Parathyroid adenoma (tissue), 2 donors: ENCODE results near the gene FETUB.
"Not testable (repeated sequence)": the region's sequence is repeated elsewhere in the genome, so short reads cannot be mapped to it uniquely, and the experiment has no call there.

Source experiments
- H2AFZ ChIP-seq: fragments of 300-600 bp; sonication (generic); one replicate; pipeline ENCODE4 v1.7.0; 2017; ENCODE audit warnings: antibody characterized with exemption, mild to moderate bottlenecking
- H3K27ac ChIP-seq: fragments of 300-600 bp; sonication (generic); one replicate; pipeline ENCODE4 v1.7.0; 2017
- H3K27me3 ChIP-seq: fragments of 300-600 bp; sonication (generic); one replicate; pipeline ENCODE4 v1.7.0; 2017; ENCODE audit warnings: low read length; ENCODE audit not compliant: control insufficient read depth, insufficient read depth
- H3K36me3 ChIP-seq: fragments of 300-600 bp; sonication (generic); one replicate; pipeline ENCODE4 v1.7.0; 2017; ENCODE audit warnings: low read length; ENCODE audit not compliant: control insufficient read depth, insufficient read depth
- H3K4me1 ChIP-seq: fragments of 300-600 bp; sonication (generic); one replicate; pipeline ENCODE4 v1.7.0; 2017; ENCODE audit warnings: control low read depth
- H3K4me2 ChIP-seq: fragments of 300-600 bp; sonication (generic); one replicate; pipeline ENCODE4 v1.7.0; 2017; ENCODE audit warnings: low read length
- H3K4me3 ChIP-seq: fragments of 300-600 bp; sonication (generic); one replicate; pipeline ENCODE4 v1.7.0; 2017; ENCODE audit warnings: low read depth, low read length
- H3K79me2 ChIP-seq: fragments of 300-600 bp; sonication (generic); one replicate; pipeline ENCODE4 v1.7.0; 2017; ENCODE audit warnings: control low read depth
- H3K9ac ChIP-seq: fragments of 300-600 bp; sonication (generic); one replicate; pipeline ENCODE4 v1.7.0; 2017; ENCODE audit warnings: mild to moderate bottlenecking
- H3K9me3 ChIP-seq: fragments of 300-600 bp; sonication (generic); one replicate; pipeline ENCODE4 v1.7.0; 2017; ENCODE audit warnings: low read length; ENCODE audit not compliant: control insufficient read depth
- TF ChIP-seq, protein P1 (sequence below): fragments of 300-600 bp; sonication (generic); IDR thresholded peaks from one replicate; pipeline ENCODE4 v1.7.0; 2017; ENCODE audit warnings: antibody characterized with exemption, mild to moderate bottlenecking
- donor health status: primary hyperparathyroidism.

Gene FETUB

DNA sequence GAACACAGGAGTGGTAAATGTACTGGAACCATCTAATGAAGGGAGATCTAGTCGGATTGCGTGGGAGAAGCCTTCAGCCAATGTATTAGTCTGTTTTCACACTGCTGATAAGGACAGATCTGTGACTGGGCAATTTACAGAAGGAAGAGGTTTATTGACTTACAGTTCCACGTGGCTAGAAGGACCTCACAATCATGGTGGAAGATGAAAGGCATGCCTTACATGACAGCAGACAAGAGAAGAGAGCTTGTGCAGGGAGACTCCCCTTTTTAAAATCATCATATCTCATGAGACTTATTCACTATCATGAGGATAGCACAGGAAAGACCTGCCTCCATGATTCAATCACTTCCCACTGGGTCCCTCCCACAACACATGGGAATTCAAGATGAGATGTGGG is 42.6 kb downstream of the FETUB start:
- no peak overlapping the region for H3K4me2 ChIP-seq
- H3K27ac ChIP-seq: no peak overlapping the region

DNA sequence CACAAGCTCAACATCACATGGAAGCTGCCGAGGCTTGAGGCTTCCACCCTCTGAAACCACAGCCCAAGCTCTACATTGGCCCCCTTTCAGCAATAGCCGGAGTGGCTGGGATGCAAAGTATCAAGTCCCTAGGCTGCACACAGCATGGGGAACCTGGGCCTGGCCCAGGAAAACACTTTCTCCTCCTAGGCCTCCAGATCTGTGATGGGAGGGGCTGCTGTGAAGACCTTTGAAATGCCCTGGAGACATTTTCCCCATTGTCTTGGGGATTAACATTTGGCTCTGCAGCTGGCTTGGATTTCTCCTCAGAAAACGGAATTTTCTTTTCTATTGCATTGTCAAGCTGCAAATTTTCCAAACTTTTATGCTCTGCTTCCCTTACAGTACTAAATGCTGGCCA is 43.8 kb downstream of the FETUB start:
- Histone ChIP-seq H3K4me2 (no peak overlapping the region), H3K4me1 (no peaks in the 10 kb centered on the region), H3K27ac (no peak overlapping the region), H3K9me3 (no peaks in the 10 kb centered on the region), H3K36me3 (no peaks in the 10 kb centered on the region), H3K79me2 (no peaks in the 10 kb centered on the region), H3K9ac (no peak overlapping the region), H3K4me3 (no peak overlapping the region), H3K27me3 (no peaks in the 10 kb centered on the region), H2AFZ (no peak overlapping the region)
- TF ChIP-seq, protein P1, sequence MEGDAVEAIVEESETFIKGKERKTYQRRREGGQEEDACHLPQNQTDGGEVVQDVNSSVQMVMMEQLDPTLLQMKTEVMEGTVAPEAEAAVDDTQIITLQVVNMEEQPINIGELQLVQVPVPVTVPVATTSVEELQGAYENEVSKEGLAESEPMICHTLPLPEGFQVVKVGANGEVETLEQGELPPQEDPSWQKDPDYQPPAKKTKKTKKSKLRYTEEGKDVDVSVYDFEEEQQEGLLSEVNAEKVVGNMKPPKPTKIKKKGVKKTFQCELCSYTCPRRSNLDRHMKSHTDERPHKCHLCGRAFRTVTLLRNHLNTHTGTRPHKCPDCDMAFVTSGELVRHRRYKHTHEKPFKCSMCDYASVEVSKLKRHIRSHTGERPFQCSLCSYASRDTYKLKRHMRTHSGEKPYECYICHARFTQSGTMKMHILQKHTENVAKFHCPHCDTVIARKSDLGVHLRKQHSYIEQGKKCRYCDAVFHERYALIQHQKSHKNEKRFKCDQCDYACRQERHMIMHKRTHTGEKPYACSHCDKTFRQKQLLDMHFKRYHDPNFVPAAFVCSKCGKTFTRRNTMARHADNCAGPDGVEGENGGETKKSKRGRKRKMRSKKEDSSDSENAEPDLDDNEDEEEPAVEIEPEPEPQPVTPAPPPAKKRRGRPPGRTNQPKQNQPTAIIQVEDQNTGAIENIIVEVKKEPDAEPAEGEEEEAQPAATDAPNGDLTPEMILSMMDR: no peak

More for the DNA sequence above, 42.6 kb downstream of the FETUB start:
- no peak overlapping the region for H3K4me3 ChIP-seq
- no peaks in the 10 kb centered on the region for H3K36me3 ChIP-seq
- no peak overlapping the region for H2AFZ ChIP-seq
- H3K79me2 ChIP-seq: no peaks in the 10 kb centered on the region
- no peaks in the 10 kb centered on the region for H3K4me1 ChIP-seq
- H3K9ac ChIP-seq: no peak overlapping the region
- TF ChIP-seq, protein P1: no peak
- no peaks in the 10 kb centered on the region for H3K27me3 ChIP-seq
- H3K9me3 ChIP-seq: no peaks in the 10 kb centered on the region

DNA sequence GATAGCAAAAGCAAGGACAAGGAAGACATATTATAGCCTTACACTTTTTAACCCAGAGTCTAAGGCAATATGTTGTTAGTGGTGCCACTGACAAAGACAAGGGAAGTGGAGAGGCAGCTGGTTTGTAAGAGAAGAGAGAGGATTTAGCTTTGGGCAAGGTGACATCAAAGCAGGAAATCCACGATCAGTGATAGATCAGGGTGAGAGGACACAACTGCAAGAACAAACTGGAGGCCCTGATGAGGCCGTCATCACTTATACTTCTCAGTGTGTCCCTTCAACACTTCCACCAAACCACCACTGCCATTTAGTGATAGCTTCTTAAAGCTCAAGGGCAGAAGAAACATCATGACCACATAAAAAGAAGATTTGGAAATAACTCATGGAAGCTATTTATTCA is 46.3 kb downstream of the FETUB start:
- H3K79me2 ChIP-seq, H3K27me3 ChIP-seq, H2AFZ ChIP-seq, H3K4me2 ChIP-seq, H3K4me1 ChIP-seq, H3K27ac ChIP-seq, H3K9me3 ChIP-seq, H3K36me3 ChIP-seq, H3K4me3 ChIP-seq, H3K9ac ChIP-seq: not testable (repeated sequence)

DNA sequence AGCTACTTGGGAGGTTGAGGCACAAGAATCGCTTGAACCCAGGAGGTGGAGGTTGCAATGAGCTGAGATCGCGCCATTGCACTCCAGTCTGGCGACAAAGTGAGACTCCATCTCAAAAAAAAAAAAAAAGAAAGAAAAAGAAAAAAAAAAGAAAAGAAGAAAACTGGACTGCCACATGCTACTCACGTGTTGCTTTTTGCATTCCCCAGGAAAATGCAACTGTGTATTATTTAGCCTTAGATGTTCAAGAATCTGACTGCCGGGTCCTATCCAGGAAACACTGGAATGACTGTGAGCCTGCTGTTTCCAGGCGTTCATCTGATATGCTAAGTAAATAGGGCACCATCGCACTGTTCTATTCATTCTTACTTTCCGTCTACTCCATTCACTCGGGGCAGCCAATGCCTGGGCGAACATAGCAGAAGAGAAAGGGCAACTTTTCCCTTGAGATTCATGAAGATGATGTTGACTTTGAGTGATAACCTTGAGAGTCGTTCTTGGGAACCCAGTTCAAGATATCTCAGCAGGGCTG is 47.0 kb downstream of the FETUB start:
- no peaks in the 10 kb centered on the region for H3K27me3 ChIP-seq
- H3K27ac ChIP-seq: no peak overlapping the region
- TF ChIP-seq, protein P1: no peak
- no peaks in the 10 kb centered on the region for H3K4me1 ChIP-seq
- no peak overlapping the region for H3K4me2 ChIP-seq
- no peak overlapping the region for H2AFZ ChIP-seq
- no peaks in the 10 kb centered on the region for H3K36me3 ChIP-seq
- no peak overlapping the region for H3K9ac ChIP-seq
- no peaks in the 10 kb centered on the region for H3K79me2 ChIP-seq
- no peaks in the 10 kb centered on the region for H3K9me3 ChIP-seq
- no peak overlapping the region for H3K4me3 ChIP-seq

DNA sequence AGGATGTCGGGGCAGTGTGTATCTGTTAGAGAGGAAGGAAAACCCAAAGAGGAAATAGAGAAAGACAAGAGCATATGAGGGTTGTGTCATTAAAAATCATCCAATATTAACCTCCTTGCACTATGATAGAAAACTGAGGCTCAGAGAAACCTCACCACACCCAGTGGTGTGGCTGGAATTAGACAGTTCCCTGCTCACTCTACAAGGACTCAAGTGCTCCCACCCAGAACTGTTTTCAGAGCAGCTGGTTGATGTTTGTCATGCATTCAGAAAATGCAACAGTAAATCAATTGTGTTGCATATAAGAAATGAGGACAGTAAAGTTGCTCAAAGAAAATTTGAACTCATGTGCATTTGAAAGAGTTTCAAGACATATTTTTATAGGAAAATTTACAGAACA is 50.1 kb downstream of the FETUB start:
- H3K79me2 ChIP-seq, H3K9ac ChIP-seq, H3K27ac ChIP-seq, H3K4me2 ChIP-seq, H3K9me3 ChIP-seq, H2AFZ ChIP-seq, H3K4me1 ChIP-seq, H3K4me3 ChIP-seq, H3K36me3 ChIP-seq, H3K27me3 ChIP-seq: not testable (repeated sequence)

DNA sequence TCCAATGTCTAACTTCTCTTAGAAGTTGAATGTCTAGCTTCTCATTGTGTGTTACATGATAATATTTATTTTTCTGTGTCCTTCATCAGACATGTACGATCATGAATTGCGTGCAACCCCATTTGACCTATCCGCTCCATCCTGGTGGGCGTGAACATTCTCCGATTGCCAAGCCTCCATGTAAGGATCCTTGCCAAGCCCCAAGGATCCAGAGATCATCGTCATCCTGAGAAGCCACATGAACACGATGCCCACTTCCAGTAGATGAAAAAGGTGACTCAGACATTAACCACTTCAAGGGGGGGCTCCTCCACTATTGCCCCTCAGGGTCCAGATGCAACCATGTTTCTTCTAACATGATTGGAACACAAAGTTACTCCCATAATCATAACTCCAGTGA is 51.5 kb downstream of the FETUB start:
- Histone ChIP-seq H3K9me3 (no peaks in the 10 kb centered on the region), H3K4me2 (no peak overlapping the region), H3K4me1 (no peaks in the 10 kb centered on the region), H3K79me2 (no peaks in the 10 kb centered on the region), H3K9ac (no peak overlapping the region), H3K27me3 (no peaks in the 10 kb centered on the region), H3K4me3 (no peak overlapping the region), H3K27ac (no peak overlapping the region), H2AFZ (no peak overlapping the region), H3K36me3 (no peaks in the 10 kb centered on the region)
- TF ChIP-seq, protein P1: no peak
